GM12874 (cell line): ENCODE data around the gene NVL.

Source experiments
- CTCF ChIP-seq: IDR thresholded peaks from 2 replicates; pipeline ENCODE4 v1.5.1; 2011; ENCODE audit warnings: low read depth, mild to moderate bottlenecking, control low read depth, low read length, moderate library complexity; ENCODE audit not compliant: insufficient read depth

NVL gene

GRCh38 chr1:224266105-224266914, 63.7 kb downstream of the NVL start:
- no peak for TF ChIP-seq CTCF

GRCh38 chr1:224264321-224264720, 65.7 kb downstream of the NVL start:
- TF ChIP-seq CTCF: no peak

- no peak for TF ChIP-seq CTCF
Observed at GRCh38 chr1:224262373-224263054, 67.5 kb downstream of the NVL start.

GRCh38 chr1:224259986-224260385, 70.0 kb downstream of the NVL start:
- no peak for TF ChIP-seq CTCF

GRCh38 chr1:224258351-224258750, 71.6 kb downstream of the NVL start:
- TF ChIP-seq CTCF: no peak

- no peak for TF ChIP-seq CTCF
Observed at GRCh38 chr1:224256640-224257039, 73.3 kb downstream of the NVL start.

GRCh38 chr1:224253721-224254120, 76.3 kb downstream of the NVL start:
- TF ChIP-seq CTCF: no peak
